OCI-LY3 (cell line): ENCODE measurements around the gene TIGD6.

Experiments
- EZH2phosphoT487 ChIP-seq: fragments of 200-600 bp; shearing (Covaris generic); IDR thresholded peaks from 2 replicates; pipeline ENCODE4 v1.6.1; 2018; ENCODE audit warnings: antibody characterized with exemption, mixed run types, low read depth
- TF ChIP-seq, protein P1 (sequence below): fragments of 200-600, 300-600 bp; sonication (generic); IDR thresholded peaks from 2 replicates; pipeline ENCODE4 v1.5.1; 2014; ENCODE audit warnings: antibody characterized with exemption, low read length, low read depth

DNA sequence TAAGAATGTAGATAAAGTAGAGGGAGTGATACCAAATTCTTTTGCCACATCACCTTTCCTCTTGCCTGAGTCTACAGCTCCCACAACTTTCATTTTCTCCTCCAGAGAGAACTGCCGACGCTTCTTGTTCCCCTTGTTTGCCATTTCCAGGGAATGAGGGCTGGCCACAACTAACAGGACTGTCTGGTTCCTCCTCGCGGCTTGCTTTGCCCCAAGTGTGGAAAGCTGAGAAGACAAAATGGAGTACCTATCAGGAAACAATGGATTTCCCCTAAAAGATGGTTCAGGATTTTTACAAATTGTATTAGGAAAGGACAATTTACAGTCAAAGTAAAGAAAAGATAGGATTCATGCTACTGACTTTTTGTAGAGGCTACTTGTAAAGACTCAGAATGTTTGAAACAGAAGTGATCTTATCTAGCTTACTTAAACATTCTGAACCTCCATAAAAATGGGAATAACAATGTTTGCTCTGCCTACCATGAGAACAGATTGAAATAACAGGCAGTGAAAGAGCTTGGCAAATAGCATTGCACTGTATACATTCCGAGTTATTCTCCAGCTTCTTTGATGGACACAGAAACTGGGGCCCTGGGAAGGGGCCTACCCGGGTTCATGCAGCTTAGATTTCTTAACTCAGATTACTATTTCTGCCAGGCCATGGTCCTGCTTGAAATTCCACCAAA is 4.1 kb downstream of the TIGD6 start:
- TF ChIP-seq, protein P1, sequence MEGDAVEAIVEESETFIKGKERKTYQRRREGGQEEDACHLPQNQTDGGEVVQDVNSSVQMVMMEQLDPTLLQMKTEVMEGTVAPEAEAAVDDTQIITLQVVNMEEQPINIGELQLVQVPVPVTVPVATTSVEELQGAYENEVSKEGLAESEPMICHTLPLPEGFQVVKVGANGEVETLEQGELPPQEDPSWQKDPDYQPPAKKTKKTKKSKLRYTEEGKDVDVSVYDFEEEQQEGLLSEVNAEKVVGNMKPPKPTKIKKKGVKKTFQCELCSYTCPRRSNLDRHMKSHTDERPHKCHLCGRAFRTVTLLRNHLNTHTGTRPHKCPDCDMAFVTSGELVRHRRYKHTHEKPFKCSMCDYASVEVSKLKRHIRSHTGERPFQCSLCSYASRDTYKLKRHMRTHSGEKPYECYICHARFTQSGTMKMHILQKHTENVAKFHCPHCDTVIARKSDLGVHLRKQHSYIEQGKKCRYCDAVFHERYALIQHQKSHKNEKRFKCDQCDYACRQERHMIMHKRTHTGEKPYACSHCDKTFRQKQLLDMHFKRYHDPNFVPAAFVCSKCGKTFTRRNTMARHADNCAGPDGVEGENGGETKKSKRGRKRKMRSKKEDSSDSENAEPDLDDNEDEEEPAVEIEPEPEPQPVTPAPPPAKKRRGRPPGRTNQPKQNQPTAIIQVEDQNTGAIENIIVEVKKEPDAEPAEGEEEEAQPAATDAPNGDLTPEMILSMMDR = no peak
- TF ChIP-seq EZH2phosphoT487 = no peak
